ENCODE data around the gene SLITRK3. TPM values are rescaled to one million over a fixed set of nuclear protein-coding genes. Genes with fewer than 3 reads are reported as not detected.

The SLITRK3 gene
- total RNA-seq, 1 experiment from 2014 or later = not detected

DNA sequence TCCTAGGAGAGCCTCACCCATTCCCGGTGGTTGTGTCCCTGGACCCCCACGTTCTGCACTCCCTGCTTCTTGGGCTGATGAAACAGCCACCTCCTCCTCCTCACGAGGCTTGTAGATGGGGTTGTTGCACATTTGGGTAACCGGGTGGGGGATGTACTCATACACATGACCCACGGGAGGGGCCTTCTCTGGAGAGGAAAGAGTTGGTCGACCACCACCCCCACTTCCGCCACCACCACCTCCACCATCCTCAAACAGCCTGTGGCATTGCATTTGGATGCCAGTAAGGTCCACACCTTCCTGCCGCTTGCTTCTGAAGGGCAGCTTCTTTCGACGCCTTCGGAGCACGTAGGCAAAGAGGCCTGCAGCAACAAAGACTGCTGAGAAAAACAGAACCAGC, 7.7 kb downstream of the SLITRK3 start:
- Histone ChIP-seq H3K4me2 (ENCODE audit: low read length) (no peak overlapping the region), H3K27me3 (ENCODE audit: insufficient read depth, low read length) (no peaks in the 10 kb centered on the region), H3K4me3 (replicated peaks in 1 of 2; ENCODE audit: low read depth in 1 of 2, low read length in 2 of 2) (no peak overlapping the region), H3K9ac (ENCODE audit: low read length) (no peak overlapping the region), H2AFZ (ENCODE audit: low read depth, low read length, poor library complexity, severe bottlenecking) (no peak overlapping the region), H4K20me1 (ENCODE audit: insufficient read depth) (no peaks in the 10 kb centered on the region), H3K9me2 (ENCODE audit: insufficient read depth) (no peaks in the 10 kb centered on the region), H3K36me3 (ENCODE audit: control insufficient read depth in 1 of 2, insufficient read depth in 2 of 2, low read length in 2 of 2) (no peaks in the 10 kb centered on the region), H3K9me3 (ENCODE audit: control insufficient read depth in 1 of 2, insufficient read depth in 1 of 2, low read depth in 1 of 2, low read length in 2 of 2) (no peaks in the 10 kb centered on the region), H3K4me1 (ENCODE audit: control insufficient read depth in 1 of 2, insufficient read depth in 2 of 2, low read length in 2 of 2) (no peaks in the 10 kb centered on the region), H3K79me2 (ENCODE audit: insufficient read depth, low read length) (no peaks in the 10 kb centered on the region), H3K27ac (ENCODE audit: low read depth, low read length) (no peak overlapping the region)
- BruUV-seq (replicated peaks) = no TSS peak
- DNase-seq (ENCODE audit: low read depth, low spot score) = no peak
- ChIA-PET CTCF (no interaction called here), RAD21 (ENCODE audit: low non-redundant PET in 1 of 2, low total read pairs in 2 of 2, uncharacterized antibody in 2 of 2, unreplicated experiment in 2 of 2) (no interaction called here), POLR2A (no interaction called here)
- intact Hi-C loops (cut with micrococcal nuclease) = loop anchor here (5.0 to 10.0 kb wide), 4 partner anchors 984 to 1711 kb away; no protein-coding TSS in a partner anchor
- TF ChIP-seq, protein P1, sequence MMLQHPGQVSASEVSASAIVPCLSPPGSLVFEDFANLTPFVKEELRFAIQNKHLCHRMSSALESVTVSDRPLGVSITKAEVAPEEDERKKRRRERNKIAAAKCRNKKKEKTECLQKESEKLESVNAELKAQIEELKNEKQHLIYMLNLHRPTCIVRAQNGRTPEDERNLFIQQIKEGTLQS (IDR thresholded peaks at IDR 0.05) = no peak
- TF ChIP-seq ZFX (IDR thresholded peaks at IDR 0.05) (no peak), RAD21 (IDR thresholded peaks at IDR 0.05; ENCODE audit: low read depth) (no peak), CTCF (IDR thresholded peaks at IDR 0.05 in 2 of 3, conservative IDR thresholded peaks at IDR 0.05 in 1 of 3; ENCODE audit: borderline replicate concordance in 1 of 3, insufficient read depth in 1 of 3, low read depth in 2 of 3, low read length in 2 of 3) (no peak), POLR2A (IDR thresholded peaks at IDR 0.05; ENCODE audit: borderline replicate concordance, extremely low read depth, insufficient read depth, insufficient read length) (no peak), ZBTB33 (IDR thresholded peaks at IDR 0.05; ENCODE audit: extremely low read depth, insufficient replicate concordance, low read length) (no peak), TCF7L2 (IDR thresholded peaks at IDR 0.05; ENCODE audit: borderline replicate concordance, extremely low read depth, insufficient read depth, insufficient read length) (no peak), REST (IDR thresholded peaks at IDR 0.05; ENCODE audit: low read depth) (no peak), EZH2phosphoT487 (IDR thresholded peaks at IDR 0.05; ENCODE audit: borderline replicate concordance) (no peak), ZNF274 (IDR thresholded peaks at IDR 0.05; ENCODE audit: low read depth, low read length) (no peak), CEBPB (IDR thresholded peaks at IDR 0.05; ENCODE audit: low read depth) (no peak), FOSL1 (IDR thresholded peaks at IDR 0.05; ENCODE audit: low read depth) (no peak), SP1 (IDR thresholded peaks at IDR 0.05; ENCODE audit: low read depth) (no peak), EGR1 (IDR thresholded peaks at IDR 0.05; ENCODE audit: low read depth) (no peak), ELF1 (IDR thresholded peaks at IDR 0.05; ENCODE audit: borderline replicate concordance, low read depth) (no peak), YY1 (IDR thresholded peaks at IDR 0.05; ENCODE audit: extremely low read depth, insufficient replicate concordance, low read depth, low read length) (no peak), JUND (IDR thresholded peaks at IDR 0.05) (no peak)
- TF ChIP-seq, protein P2, sequence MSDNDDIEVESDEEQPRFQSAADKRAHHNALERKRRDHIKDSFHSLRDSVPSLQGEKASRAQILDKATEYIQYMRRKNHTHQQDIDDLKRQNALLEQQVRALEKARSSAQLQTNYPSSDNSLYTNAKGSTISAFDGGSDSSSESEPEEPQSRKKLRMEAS (IDR thresholded peaks at IDR 0.05) = no peak
- ATAC-seq = no peak
